ENCODE results near the gene GPR108.

DNA sequence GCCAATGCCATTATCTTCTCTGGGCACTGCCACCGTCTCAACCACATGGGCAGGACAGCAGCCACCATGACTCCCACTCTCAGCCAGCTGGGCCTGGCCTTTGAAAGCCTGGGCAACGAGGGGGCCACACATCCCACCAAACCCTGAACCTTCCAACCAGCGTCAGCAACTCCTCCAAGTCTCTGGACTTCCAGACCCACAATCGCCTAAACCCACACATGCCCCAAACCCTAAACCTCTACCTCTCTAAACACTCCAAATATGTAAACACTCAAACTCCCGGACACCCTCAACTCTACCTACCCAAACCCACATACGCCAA is 17.9 kb downstream of the GPR108 start:
- TF ChIP-seq POLR2A (IDR thresholded peaks at IDR 0.05) = no peak
- TF ChIP-seq, protein P1, sequence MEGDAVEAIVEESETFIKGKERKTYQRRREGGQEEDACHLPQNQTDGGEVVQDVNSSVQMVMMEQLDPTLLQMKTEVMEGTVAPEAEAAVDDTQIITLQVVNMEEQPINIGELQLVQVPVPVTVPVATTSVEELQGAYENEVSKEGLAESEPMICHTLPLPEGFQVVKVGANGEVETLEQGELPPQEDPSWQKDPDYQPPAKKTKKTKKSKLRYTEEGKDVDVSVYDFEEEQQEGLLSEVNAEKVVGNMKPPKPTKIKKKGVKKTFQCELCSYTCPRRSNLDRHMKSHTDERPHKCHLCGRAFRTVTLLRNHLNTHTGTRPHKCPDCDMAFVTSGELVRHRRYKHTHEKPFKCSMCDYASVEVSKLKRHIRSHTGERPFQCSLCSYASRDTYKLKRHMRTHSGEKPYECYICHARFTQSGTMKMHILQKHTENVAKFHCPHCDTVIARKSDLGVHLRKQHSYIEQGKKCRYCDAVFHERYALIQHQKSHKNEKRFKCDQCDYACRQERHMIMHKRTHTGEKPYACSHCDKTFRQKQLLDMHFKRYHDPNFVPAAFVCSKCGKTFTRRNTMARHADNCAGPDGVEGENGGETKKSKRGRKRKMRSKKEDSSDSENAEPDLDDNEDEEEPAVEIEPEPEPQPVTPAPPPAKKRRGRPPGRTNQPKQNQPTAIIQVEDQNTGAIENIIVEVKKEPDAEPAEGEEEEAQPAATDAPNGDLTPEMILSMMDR (IDR thresholded peaks at IDR 0.05 in 4 of 5, conservative IDR thresholded peaks at IDR 0.05 in 1 of 5) = no peak

All from gastrocnemius medialis (tissue), 4 donors.